Activated CD8-positive, alpha-beta memory T cell treated with anti-CD3 and anti-CD28 coated beads, Interleukin-2, amount 50 U/mL, for 24 hours (primary cell): Measurements from ENCODE around the gene BFSP1.

Experiments
- DNase-seq: peaks from one replicate; pipeline ENCODE4 v3.0.0-alpha.2; 2020; ENCODE audit errors: extremely low read depth

Gene BFSP1

GRCh38 chr20:17465236-17465635 lies 65.9 kb downstream of the BFSP1 start:
- no peak for DNase-seq

GRCh38 chr20:17463711-17464110 lies 67.5 kb downstream of the BFSP1 start:
- DNase-seq = no peak

- DNase-seq = no peak
These were observed 69.2 kb downstream of the BFSP1 start for GRCh38 chr20:17461941-17462340.

GRCh38 chr20:17460119-17460518 lies 71.1 kb downstream of the BFSP1 start:
- DNase-seq = no peak

- no peak for DNase-seq
These were observed 73.5 kb downstream of the BFSP1 start for GRCh38 chr20:17457588-17458190.

- no peak for DNase-seq
These were observed 74.1 kb downstream of the BFSP1 start for GRCh38 chr20:17457079-17457478.

- no peak for DNase-seq
These were observed 74.9 kb downstream of the BFSP1 start for GRCh38 chr20:17456279-17456678.

- DNase-seq = no peak
These were observed 77.6 kb downstream of the BFSP1 start for GRCh38 chr20:17453592-17453991.

GRCh38 chr20:17452441-17452840 lies 78.7 kb downstream of the BFSP1 start:
- no peak for DNase-seq

GRCh38 chr20:17449031-17449430 lies 82.1 kb downstream of the BFSP1 start:
- DNase-seq = no peak

- DNase-seq = no peak
These were observed 83.1 kb downstream of the BFSP1 start for GRCh38 chr20:17448071-17448470.

GRCh38 chr20:17446171-17446570 lies 85.0 kb downstream of the BFSP1 start:
- no peak for DNase-seq

- no peak for DNase-seq
These were observed 85.6 kb downstream of the BFSP1 start for GRCh38 chr20:17445543-17445942.

- DNase-seq = no peak
These were observed 87.1 kb downstream of the BFSP1 start for GRCh38 chr20:17444091-17444490.
